DMS 273 treated with DMSO at 0.1 percent for 48 hours (cell line): ENCODE data around the gene ZER1.
A peak's percentile ranks its signal among the peaks of the same experiment; 100 is the strongest.

ENCODE experiments used
- DNase-seq: peaks from one replicate; lab custom pipeline; 2025; lab: John Stamatoyannopoulos, UW

The ZER1 gene

GRCh38 chr9:128690684-128691034, 81.1 kb downstream of the ZER1 start:
- no peak for DNase-seq

GRCh38 chr9:128689820-128690683, 81.7 kb downstream of the ZER1 start:
- no peak for DNase-seq

- DNase-seq, result no peak
These were observed 82.4 kb downstream of the ZER1 start for GRCh38 chr9:128689293-128689774.

GRCh38 chr9:128688501-128689292, 83.0 kb downstream of the ZER1 start, which contains the start of gene SET:
Gene SET (plus strand): TSS chr9:128689222. CDS start chr9:128689583, 361 bp downstream.
- peak; percentile 78 for DNase-seq

GRCh38 chr9:128687453-128687852, 84.3 kb downstream of the ZER1 start:
- DNase-seq, result no peak

GRCh38 chr9:128685636-128686489, 85.9 kb downstream of the ZER1 start:
- DNase-seq, result no peak

- DNase-seq, result no peak
These were observed 87.2 kb downstream of the ZER1 start for GRCh38 chr9:128684325-128685199.

GRCh38 chr9:128684065-128684324, 87.7 kb downstream of the ZER1 start:
- no peak for DNase-seq

GRCh38 chr9:128683340-128684064, 88.2 kb downstream of the ZER1 start:
- no peak for DNase-seq
